K562 (cell line): ENCODE results near the gene UBE2G2. TPM values are rescaled to one million over a fixed set of nuclear protein-coding genes. Genes with fewer than 3 reads are reported as not detected.

Experiments used
- ATAC-seq: fragments of 200-7000 bp; cut with Tn5 transposase; 3 replicates; pipeline ENCODE4 v1.9.1; 2020; ENCODE audit warnings: moderate library complexity
- BruUV-seq: library from RNA; stranded (reverse); fragments of 400-500 nt; replicated peaks from 2 replicates; lab custom pipeline; 2021; lab: Mats Ljungman, UMichigan
- CTCF ChIA-PET: fragments of 300-600 bp; formaldehyde crosslinking; extraction: SDS; loops from one replicate; lab custom pipeline; 2021; ENCODE audit warnings: low intra/inter-chr PET ratio; lab: Yijun Ruan, JAX
- POLR2A ChIA-PET: fragments of 300-600, 350-650 bp; sonication (Branson Sonifier 250); formaldehyde crosslinking; extraction: SDS; loops from one replicate; lab custom pipeline; 2021; ENCODE audit warnings: antibody characterized with exemption, inconsistent platforms; lab: Yijun Ruan, JAX
- DNase-seq, 4 experiments: peaks; one replicate each; pipeline versions ENCODE4 v3.0.0 to v3.0.0-alpha.2; 2011 to 2018; ENCODE audit warnings: low spot score in 3 of 4, mixed read lengths in 3 of 4; ENCODE audit errors: extremely low read depth in 1 of 4
- FAIRE-seq: peaks from 2 replicates; lab custom pipeline; 2011; peaks lifted over from hg19 to GRCh38; lab: Jason Lieb, UNC
- H2AFZ ChIP-seq: 2 replicates; pipeline ENCODE4 v1.6.0; 2011; ENCODE audit warnings: low read depth, low read length, control low read depth, inconsistent platforms
- H3K27ac ChIP-seq: fragments of 200-600 bp; 3 replicates; pipeline ENCODE4 v1.8.0; 2011; ENCODE audit warnings: low read depth, mild to moderate bottlenecking, control low read depth, inconsistent platforms, low read length, moderate library complexity, mixed read lengths; ENCODE audit errors: extremely low read depth
- H3K27me3 ChIP-seq, 2 experiments: fragments of 300-600 bp in 1 of 2; 2 replicates in 1 of 2; 3 replicates in 1 of 2; pipeline versions ENCODE4 v1.6.0 to v1.8.0; 2011; ENCODE audit warnings: inconsistent platforms in 2 of 2, low read length in 2 of 2, mild to moderate bottlenecking in 1 of 2, mixed read lengths in 1 of 2, moderate library complexity in 1 of 2; ENCODE audit not compliant: control insufficient read depth in 2 of 2, insufficient read depth in 2 of 2
- H3K36me3 ChIP-seq: fragments of 300-600 bp; 3 replicates; pipeline ENCODE4 v1.8.0; 2011; ENCODE audit warnings: mild to moderate bottlenecking, low read length, inconsistent platforms; ENCODE audit not compliant: control insufficient read depth, insufficient read depth
- H3K4me1 ChIP-seq, 2 experiments: fragments of 200-600 bp in 1 of 2; replicated peaks in 1 of 2; 2 replicates in 1 of 2; 3 replicates in 1 of 2; pipeline versions ENCODE4 v1.5.1 to v1.8.0; 2011; ENCODE audit warnings: inconsistent platforms in 2 of 2, low read length in 2 of 2, mild to moderate bottlenecking in 1 of 2, mixed read lengths in 1 of 2, moderate library complexity in 1 of 2; ENCODE audit not compliant: control insufficient read depth in 2 of 2, insufficient read depth in 2 of 2
- H3K4me2 ChIP-seq: 2 replicates; pipeline ENCODE4 v1.6.1; 2011; ENCODE audit warnings: low read length, control low read depth, inconsistent platforms, mixed read lengths; ENCODE audit not compliant: insufficient read depth
- H3K4me3 ChIP-seq: fragments of 200-600 bp; sonication (generic), shearing (Covaris generic); 2 replicates; pipeline ENCODE4 v1.5.1; 2016; ENCODE audit warnings: control low read depth, inconsistent platforms
- H3K79me2 ChIP-seq: fragments of 200-600 bp; 3 replicates; pipeline ENCODE4 v1.8.0; 2011; ENCODE audit warnings: low read length, inconsistent platforms; ENCODE audit not compliant: control insufficient read depth, insufficient read depth
- H3K9ac ChIP-seq, 2 experiments: 2 replicates each; pipeline versions ENCODE4 v1.6.0 to v1.6.1; 2011; ENCODE audit warnings: low read depth in 2 of 2, low read length in 2 of 2, control low read depth in 1 of 2, inconsistent platforms in 1 of 2, mild to moderate bottlenecking in 1 of 2, mixed read lengths in 1 of 2; ENCODE audit not compliant: insufficient read depth in 1 of 2
- H3K9me1 ChIP-seq: one replicate; pipeline ENCODE4 v1.6.0; 2011; ENCODE audit warnings: inconsistent platforms, mild to moderate bottlenecking, low read length, moderate library complexity; ENCODE audit not compliant: control insufficient read depth, insufficient read depth
- H3K9me3 ChIP-seq: replicated peaks from 2 replicates; pipeline ENCODE4 v1.5.1; 2011; ENCODE audit warnings: low read depth, low read length, inconsistent platforms; ENCODE audit not compliant: control insufficient read depth, insufficient read depth
- H4K20me1 ChIP-seq: replicated peaks from 2 replicates; pipeline ENCODE4 v1.6.1; 2011; ENCODE audit warnings: low read length, inconsistent platforms, mixed read lengths; ENCODE audit not compliant: control insufficient read depth, insufficient read depth
- CBX1 ChIP-seq: sonication (generic); IDR thresholded peaks from 2 replicates; pipeline ENCODE4 v1.6.1; 2016; ENCODE audit warnings: antibody characterized with exemption, low read depth, mild to moderate bottlenecking
- FOXA3 ChIP-seq, 2 experiments: fragments of 450-650 bp in 1 of 2; sonication (generic) in 1 of 2; formaldehyde crosslinking; IDR thresholded peaks in 1 of 2; conservative IDR thresholded peaks in 1 of 2; 2 replicates each; pipeline versions ENCODE4 v1.4.0 to v1.8.0; 2020 to 2022; ENCODE audit warnings: mild to moderate bottlenecking in 2 of 2, missing genetic modification reagents in 1 of 2
- HSF4 ChIP-seq: fragments of 250-450 bp; sonication (Bioruptor Pico); IDR thresholded peaks from 2 replicates; pipeline ENCODE4 v2.1.2; 2022; ENCODE audit warnings: mild to moderate bottlenecking, moderate library complexity, borderline replicate concordance
- MEF2D ChIP-seq: conservative IDR thresholded peaks from 2 replicates; pipeline ENCODE4 v1.6.1; 2016; ENCODE audit warnings: low read depth, missing genetic modification characterization, missing compliant biosample characterization
- NFYB ChIP-seq: IDR thresholded peaks from 2 replicates; pipeline ENCODE4 v1.6.1; 2011; ENCODE audit warnings: mild to moderate bottlenecking, moderate library complexity; ENCODE audit not compliant: insufficient read length; ENCODE audit errors: extremely low read depth
- RHOXF2B ChIP-seq: fragments of 250-450 bp; sonication (Bioruptor Pico); conservative IDR thresholded peaks from 2 replicates; pipeline ENCODE4 v1.5.1; 2021
- SMC3 ChIP-seq: conservative IDR thresholded peaks from 2 replicates; pipeline ENCODE4 v1.6.1; 2011; ENCODE audit warnings: low read depth, low read length, improper control_type of control experiment; ENCODE audit not compliant: insufficient read depth
- SNAPC5 ChIP-seq: fragments of 250-450 bp; sonication (Bioruptor Pico); IDR thresholded peaks from 2 replicates; pipeline ENCODE4 v1.8.0; 2021; ENCODE audit warnings: moderate library complexity, mild to moderate bottlenecking, inconsistent platforms
- TCF15 ChIP-seq: fragments of 250-450 bp; sonication (Bioruptor Pico); IDR thresholded peaks from 2 replicates; pipeline ENCODE4 v1.8.0; 2022; ENCODE audit warnings: moderate library complexity, mild to moderate bottlenecking, inconsistent platforms
- YY1 ChIP-seq, 3 experiments: IDR thresholded peaks; 2 replicates each; pipeline ENCODE4 v1.6.1; 2011; ENCODE audit warnings: low read length in 2 of 3, mild to moderate bottlenecking in 2 of 3, moderate library complexity in 2 of 3, borderline replicate concordance in 1 of 3, control low read depth in 1 of 3, low read depth in 1 of 3; ENCODE audit not compliant: insufficient read depth in 3 of 3, insufficient replicate concordance in 2 of 3, control insufficient read depth in 1 of 3, insufficient read length in 1 of 3; ENCODE audit errors: extremely low read depth in 1 of 3
- ZNF124 ChIP-seq: sonication (generic); formaldehyde crosslinking; IDR thresholded peaks from 2 replicates; pipeline ENCODE4 v1.8.1; 2022; ENCODE audit warnings: missing genetic modification reagents
- ZNF232 ChIP-seq: sonication (generic); formaldehyde crosslinking; IDR thresholded peaks from 2 replicates; pipeline ENCODE4 v1.8.0; 2022; ENCODE audit warnings: mild to moderate bottlenecking, missing genetic modification reagents
- ZNF274 ChIP-seq: IDR thresholded peaks from 2 replicates; pipeline ENCODE4 v1.6.1; 2011; ENCODE audit warnings: low read depth, mild to moderate bottlenecking, low read length, moderate library complexity, borderline replicate concordance
- WGBS: fragments of 100-300 bp; shearing (Covaris generic); methylation state at CpG from one replicate; pipeline ENCODE4 v1.1.6; 2016; ENCODE audit warnings: low coverage, mixed read lengths; ENCODE audit not compliant: insufficient coverage; ENCODE audit errors: missing lambda C conversion rate; 5-methylcytosine and 5-hydroxymethylcytosine counted together
- in situ Hi-C: fragments of 300-500 bp; cut with MboI; formaldehyde crosslinking; loops from 4 replicates; pipeline ENCODE4 v1.15.0; 2018; ENCODE audit warnings: inconsistent platforms, mixed read lengths
- intact Hi-C: fragments of 100-400 bp; cut with micrococcal nuclease; formaldehyde crosslinking; loops from 2 replicates; pipeline ENCODE4 v1.14.2; 2022
- polyA plus RNA-seq, 8 experiments: library from polyadenylated mRNA; depleted of rRNA in 4 of 8; stranded (reverse) in 5 of 8; unstranded in 3 of 8; fragments of >200 nt; fragmentation: Nextera tagmentation in 2 of 8; fragmentation: Illumina TruSeq in 1 of 8; extraction: Ambion mirVana in 2 of 8; extraction: Trizol in 1 of 8; gene quantifications; 2 replicates each; pipeline versions ENCODE4 v1.2.1 to v1.2.3, GENCODE V29; 2011 to 2014; ENCODE audit warnings: inconsistent platforms in 1 of 8, missing spikeins in 1 of 8
- total RNA-seq, 7 experiments: library from RNA; depleted of rRNA in 6 of 7; stranded (reverse); fragments of >200 nt in 6 of 7; fragmentation: Illumina TruSeq in 2 of 7; extraction: Trizol in 2 of 7; gene quantifications; 2 replicates each; pipeline versions ENCODE4 v1.2.1 to v1.2.3, GENCODE V29; 2011 to 2021; ENCODE audit warnings: low replicate concordance in 1 of 7

UBE2G2 gene
- total and polyA plus RNA-seq, 9 of the 15 experiments (the other 6 are each of a cell fraction or from before 2014, with no cell fraction given): 47.5 to 225 (median 140) TPM

GRCh38 chr21:44845418-44846223 is 44.0 kb upstream of the UBE2G2 start:
- peak; percentile 90 for FAIRE-seq
- Histone ChIP-seq H2AFZ (peak overlapping the region; percentile 67), H3K4me1 (peaks cover 15 to 47% of the 10 kb centered on the region in 2 experiments)
- no peak; the same call in 1 of the 2 replicates for TF ChIP-seq SMC3
- TF ChIP-seq YY1 (IDR thresholded peaks at IDR 0.05; ENCODE audit: borderline replicate concordance in 1 of 3, control insufficient read depth in 1 of 3, extremely low read depth in 1 of 3, insufficient read depth in 3 of 3, insufficient read length in 1 of 3, insufficient replicate concordance in 2 of 3, low read depth in 1 of 3, low read length in 2 of 3): peak in 1 of 3 experiments; percentile 45
- no peak for TF ChIP-seq RHOXF2B (CRISPR knock-in tag)
- TF ChIP-seq TCF15 (CRISPR knock-in tag): peak; percentile 49; the same call in 1 of the 2 replicates
- TF ChIP-seq NFYB: no peak
- TF ChIP-seq ZNF124: no peak
- no peak for TF ChIP-seq ZNF274
- TF ChIP-seq HSF4: 0 out of 2 replicates have a peak, but pooled peaks have one; percentile 73
- 0 out of 4 replicates have a peak, but pooled peaks of 1 of the 2 experiments have one; percentile 27 for TF ChIP-seq FOXA3 (CRISPR knock-in tag; conservative IDR thresholded peaks at IDR 0.05 in 1 of 2, IDR thresholded peaks at IDR 0.05 in 1 of 2)
- TF ChIP-seq ZNF232 (CRISPR knock-in tag): no peak
- no peak for TF ChIP-seq SNAPC5 (CRISPR knock-in tag)
- no peak for TF ChIP-seq CBX1
- TF ChIP-seq MEF2D (tag): peak; percentile 87

More at GRCh38 chr21:44845418-44846223, 44.0 kb upstream of the UBE2G2 start:
- POLR2A ChIA-PET: interaction anchor here (0.6 to 1.4 kb wide), 5 partner anchors 9 to 229 kb away, joined by 3 to 6 read pairs (median 4); no protein-coding TSS in a partner anchor
- peak overlapping the region; percentile 59 for H3K4me2 ChIP-seq
- no TSS peak for BruUV-seq
- in situ Hi-C loops (no loop called here), intact Hi-C loops (loop anchor here (5.0 kb wide), 1 partner anchor 43 kb away; the partner anchor contains the start of gene UBE2G2)
- H3K9me3 ChIP-seq: no peaks in the 10 kb centered on the region
- no peak overlapping the region for H3K27ac ChIP-seq
- H3K4me3 ChIP-seq: peak overlapping the region; percentile 32
- no peaks in the 10 kb centered on the region for H3K9me1 ChIP-seq
- no peaks in the 10 kb centered on the region for H4K20me1 ChIP-seq
- H3K27me3 ChIP-seq: peaks cover 9 to 25% of the 10 kb centered on the region in 2 experiments; a peak in 4 of 5 replicates
- H3K36me3 ChIP-seq: peaks cover 20% of the 10 kb centered on the region; the same call in 2 of the 3 replicates
- H3K9ac ChIP-seq: peak overlapping the region; percentile 25 to 85
- CTCF ChIA-PET: interaction anchor here (0.6 to 0.8 kb wide), 2 partner anchors 13 to 45 kb away, joined by 3 read pairs; no protein-coding TSS in a partner anchor
- ATAC-seq (peak; percentile 90), DNase-seq (peak; percentile 88 to 97 (median 94))
- H3K79me2 ChIP-seq: no peaks in the 10 kb centered on the region
- 4% methylated on average over 32 of the region's 34 CpGs for WGBS
